Suprapubic skin (tissue), 3 donors: ENCODE measurements around the gene RGS4.

Experiments
- CTCF ChIP-seq, 2 donors: fragments of 200-600 bp in 1 of 2; fragments of 450-650 bp in 1 of 2; sonication (generic) in 1 of 2; IDR thresholded peaks; one replicate each; pipeline ENCODE4 v1.5.1; 2016 to 2019; ENCODE audit warnings: antibody characterized with exemption in 2 of 2, mild to moderate bottlenecking in 1 of 2, moderate library complexity in 1 of 2
- POLR2AphosphoS5 ChIP-seq, 3 donors: sonication (generic); formaldehyde crosslinking; IDR thresholded peaks; one replicate each; pipeline ENCODE4 v1.6.1; 2017; ENCODE audit warnings: antibody characterized with exemption in 3 of 3

GRCh38 chr1:163085041-163085903, 16.1 kb downstream of the RGS4 start:
- TF ChIP-seq CTCF (IDR thresholded peaks at IDR 0.05): no peak
- TF ChIP-seq POLR2AphosphoS5 (IDR thresholded peaks at IDR 0.05): no peak
